ENCODE data around the gene RTP3. TPM values are rescaled to one million over a fixed set of nuclear protein-coding genes. Genes with fewer than 3 reads are reported as not detected.

Gene RTP3
- total RNA-seq, 2 experiments from 2014 or later, result 0.74 to 1.3 TPM

DNA sequence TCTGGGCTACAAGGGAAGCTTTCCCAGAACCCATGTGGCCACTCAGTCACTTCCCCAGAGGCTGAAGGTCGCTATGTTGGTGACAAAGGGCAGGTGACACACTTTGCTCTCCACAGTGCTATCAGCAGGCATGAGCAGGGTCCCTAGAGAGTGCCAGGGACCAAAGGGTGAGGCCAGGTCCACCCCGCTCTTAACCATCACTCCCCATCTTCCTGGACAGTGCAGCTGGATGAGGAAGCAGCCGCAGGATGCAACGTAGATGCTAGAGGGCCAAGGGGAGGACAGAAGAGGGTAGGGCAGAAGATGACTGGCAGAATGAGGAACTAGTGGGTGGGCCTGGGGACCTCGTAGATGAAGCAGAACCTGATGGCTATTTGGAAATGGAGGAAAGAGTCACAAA is 19.4 kb upstream of the RTP3 start:
- ChIA-PET CTCF (ENCODE audit: unreplicated experiment) (no interaction called here), POLR2A (no interaction called here)
- Histone ChIP-seq H3K36me3 (ENCODE audit: insufficient read depth, low read length) (no peaks in the 10 kb centered on the region), H4K20me1 (ENCODE audit: insufficient read depth, low read length) (no peaks in the 10 kb centered on the region), H3K27ac (ENCODE audit: low read depth, low read length, poor library complexity, severe bottlenecking) (no peak overlapping the region), H3K9me2 (ENCODE audit: insufficient read depth, low read length) (no peaks in the 10 kb centered on the region), H3K9me3 (ENCODE audit: low read length) (no peaks in the 10 kb centered on the region), H3K4me1 (ENCODE audit: insufficient read depth, low read length, poor library complexity, severe bottlenecking) (no peaks in the 10 kb centered on the region), H3K4me3 (ENCODE audit: low read depth, low read length, poor library complexity, severe bottlenecking) (no peak overlapping the region), H3K79me2 (ENCODE audit: insufficient read depth, low read depth, low read length) (no peaks in the 10 kb centered on the region), H3K4me2 (ENCODE audit: low read length) (no peak overlapping the region), H2AFZ (ENCODE audit: low read length) (no peak overlapping the region)
- BruUV-seq (replicated peaks), result no TSS peak
- intact Hi-C loops (cut with micrococcal nuclease; ENCODE audit: unreplicated experiment), result no loop called here
- DNase-seq (ENCODE audit: low spot score), result no peak
- TF ChIP-seq, protein P1, sequence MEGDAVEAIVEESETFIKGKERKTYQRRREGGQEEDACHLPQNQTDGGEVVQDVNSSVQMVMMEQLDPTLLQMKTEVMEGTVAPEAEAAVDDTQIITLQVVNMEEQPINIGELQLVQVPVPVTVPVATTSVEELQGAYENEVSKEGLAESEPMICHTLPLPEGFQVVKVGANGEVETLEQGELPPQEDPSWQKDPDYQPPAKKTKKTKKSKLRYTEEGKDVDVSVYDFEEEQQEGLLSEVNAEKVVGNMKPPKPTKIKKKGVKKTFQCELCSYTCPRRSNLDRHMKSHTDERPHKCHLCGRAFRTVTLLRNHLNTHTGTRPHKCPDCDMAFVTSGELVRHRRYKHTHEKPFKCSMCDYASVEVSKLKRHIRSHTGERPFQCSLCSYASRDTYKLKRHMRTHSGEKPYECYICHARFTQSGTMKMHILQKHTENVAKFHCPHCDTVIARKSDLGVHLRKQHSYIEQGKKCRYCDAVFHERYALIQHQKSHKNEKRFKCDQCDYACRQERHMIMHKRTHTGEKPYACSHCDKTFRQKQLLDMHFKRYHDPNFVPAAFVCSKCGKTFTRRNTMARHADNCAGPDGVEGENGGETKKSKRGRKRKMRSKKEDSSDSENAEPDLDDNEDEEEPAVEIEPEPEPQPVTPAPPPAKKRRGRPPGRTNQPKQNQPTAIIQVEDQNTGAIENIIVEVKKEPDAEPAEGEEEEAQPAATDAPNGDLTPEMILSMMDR (conservative IDR thresholded peaks at IDR 0.05; ENCODE audit: low read length), result no peak
- no peak for TF ChIP-seq EZH2phosphoT487 (IDR thresholded peaks at IDR 0.05; ENCODE audit: borderline replicate concordance, low read depth, low read length)

DNA sequence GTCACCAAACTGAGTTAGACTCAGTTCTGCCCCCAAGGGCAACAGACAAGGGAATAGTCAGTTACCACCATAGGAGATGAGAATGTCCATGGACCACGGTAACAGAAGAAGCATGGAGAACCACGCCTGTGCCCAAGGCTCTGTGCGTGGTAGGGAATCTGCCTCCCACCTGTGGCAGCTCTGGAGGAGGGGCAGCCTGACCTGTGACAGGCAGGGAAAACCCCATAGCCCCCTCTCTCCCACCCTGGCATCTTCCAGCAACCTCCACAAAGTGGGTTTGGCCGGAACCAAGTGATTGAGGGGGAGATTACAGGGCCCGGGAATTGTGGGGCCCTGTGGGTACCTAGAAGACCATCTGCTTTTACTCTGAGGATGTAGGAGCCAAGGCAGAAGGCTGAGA is 18.8 kb upstream of the RTP3 start:
- TF ChIP-seq, protein P1 (conservative IDR thresholded peaks at IDR 0.05; ENCODE audit: low read length), result no peak
- no peak for TF ChIP-seq EZH2phosphoT487 (IDR thresholded peaks at IDR 0.05; ENCODE audit: borderline replicate concordance, low read depth, low read length)

DNA sequence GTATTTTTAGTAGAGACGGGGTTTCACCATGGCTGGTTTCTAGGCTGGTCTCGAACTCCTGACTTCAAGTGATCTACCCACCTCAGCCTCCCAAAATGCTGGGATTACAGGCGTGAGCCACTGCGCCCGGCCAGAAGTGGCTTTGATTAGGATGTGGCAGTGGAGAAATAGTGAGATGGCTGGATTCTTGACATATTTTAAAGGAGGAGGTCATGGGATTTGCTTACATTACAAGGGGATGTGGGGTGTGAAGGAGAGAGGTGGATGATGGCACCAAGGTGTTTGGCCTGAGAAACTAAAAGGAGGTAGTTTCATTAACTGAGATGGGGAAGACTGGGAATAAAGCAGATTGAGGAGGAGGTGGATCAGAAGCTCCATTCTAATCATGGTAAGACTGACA is 18.1 kb upstream of the RTP3 start:
- Histone ChIP-seq H3K36me3 (ENCODE audit: insufficient read depth, low read length) (no peaks in the 10 kb centered on the region), H3K79me2 (ENCODE audit: insufficient read depth, low read depth, low read length) (no peaks in the 10 kb centered on the region), H3K9me3 (ENCODE audit: low read length) (no peaks in the 10 kb centered on the region), H4K20me1 (ENCODE audit: insufficient read depth, low read length) (no peaks in the 10 kb centered on the region), H3K4me1 (ENCODE audit: insufficient read depth, low read length, poor library complexity, severe bottlenecking) (no peaks in the 10 kb centered on the region), H2AFZ (ENCODE audit: low read length) (no peak overlapping the region), H3K4me3 (ENCODE audit: low read depth, low read length, poor library complexity, severe bottlenecking) (no peak overlapping the region), H3K9me2 (ENCODE audit: insufficient read depth, low read length) (no peaks in the 10 kb centered on the region), H3K4me2 (ENCODE audit: low read length) (no peak overlapping the region), H3K27ac (ENCODE audit: low read depth, low read length, poor library complexity, severe bottlenecking) (no peak overlapping the region)
- DNase-seq (ENCODE audit: low spot score), result no peak
- no TSS peak for BruUV-seq (replicated peaks)
- TF ChIP-seq EZH2phosphoT487 (IDR thresholded peaks at IDR 0.05; ENCODE audit: borderline replicate concordance, low read depth, low read length), result no peak
- ChIA-PET CTCF (ENCODE audit: unreplicated experiment) (no interaction called here), POLR2A (no interaction called here)
- intact Hi-C loops (cut with micrococcal nuclease; ENCODE audit: unreplicated experiment), result no loop called here

More for the DNA sequence above, 18.8 kb upstream of the RTP3 start:
- no peak overlapping the region for H3K27ac ChIP-seq (ENCODE audit: low read depth, low read length, poor library complexity, severe bottlenecking)
- ChIA-PET CTCF (ENCODE audit: unreplicated experiment) (no interaction called here), POLR2A (no interaction called here)
- intact Hi-C loops (cut with micrococcal nuclease; ENCODE audit: unreplicated experiment), result no loop called here
- H3K9me3 ChIP-seq (ENCODE audit: low read length), result no peaks in the 10 kb centered on the region
- H4K20me1 ChIP-seq (ENCODE audit: insufficient read depth, low read length), result no peaks in the 10 kb centered on the region
- no peak overlapping the region for H3K4me2 ChIP-seq (ENCODE audit: low read length)
- BruUV-seq (replicated peaks), result no TSS peak
- H3K4me3 ChIP-seq (ENCODE audit: low read depth, low read length, poor library complexity, severe bottlenecking), result no peak overlapping the region
- H2AFZ ChIP-seq (ENCODE audit: low read length), result no peak overlapping the region
- no peak for DNase-seq (ENCODE audit: low spot score)
- no peaks in the 10 kb centered on the region for H3K9me2 ChIP-seq (ENCODE audit: insufficient read depth, low read length)
- H3K79me2 ChIP-seq (ENCODE audit: insufficient read depth, low read depth, low read length), result no peaks in the 10 kb centered on the region
- H3K4me1 ChIP-seq (ENCODE audit: insufficient read depth, low read length, poor library complexity, severe bottlenecking), result no peaks in the 10 kb centered on the region
- no peaks in the 10 kb centered on the region for H3K36me3 ChIP-seq (ENCODE audit: insufficient read depth, low read length)

All from OCI-LY7 (cell line).